A549 (cell line): Measurements from ENCODE around the gene HDGF. TPM values are rescaled to one million over a fixed set of nuclear protein-coding genes. Genes with fewer than 3 reads are reported as not detected.

ENCODE experiments used
- ATAC-seq, 2 experiments: fragments of 200-7000 bp in 1 of 2; fragments of >200 bp in 1 of 2; cut with Nextera tagmentation in 1 of 2; cut with Tn5 transposase in 1 of 2; 3 replicates each; pipeline versions ENCODE4 v1.8.0 to v1.9.1; 2018 to 2020; ENCODE audit warnings: mild to moderate bottlenecking in 1 of 2, moderate library complexity in 1 of 2
- CTCF ChIA-PET: fragments of 300-600 bp; sonication (Branson Sonifier 250); formaldehyde crosslinking; extraction: SDS; loops from one replicate; lab custom pipeline; 2021; ENCODE audit warnings: antibody characterized with exemption, inconsistent platforms; lab: Yijun Ruan, JAX
- POLR2A ChIA-PET: fragments of 350-600 bp; formaldehyde crosslinking; extraction: SDS; loops from one replicate; lab custom pipeline; 2021; ENCODE audit warnings: antibody characterized with exemption, inconsistent platforms; lab: Yijun Ruan, JAX
- DNase-seq, 2 experiments: peaks; one replicate each; pipeline versions ENCODE4 v3.0.0 to v3.0.0-alpha.2; 2011 to 2016; ENCODE audit warnings: low read depth in 1 of 2, low spot score in 1 of 2
- FAIRE-seq: peaks from 2 replicates; lab custom pipeline; 2011; peaks lifted over from hg19 to GRCh38; lab: Jason Lieb, UNC
- H3K27ac ChIP-seq, 2 experiments: fragments of >200 bp; sonication (Bioruptor Twin); formaldehyde crosslinking; 3 replicates each; pipeline ENCODE4 v1.5.1; 2016 to 2017
- H3K4me1 ChIP-seq: fragments of >200 bp; sonication (Bioruptor Twin); formaldehyde crosslinking; 3 replicates; pipeline ENCODE4 v1.6.1; 2016
- H3K4me2 ChIP-seq: fragments of >200 bp; sonication (Bioruptor Twin); formaldehyde crosslinking; 3 replicates; pipeline ENCODE4 v1.6.1; 2016
- H3K4me3 ChIP-seq: fragments of >200 bp; sonication (Bioruptor Twin); formaldehyde crosslinking; 3 replicates; pipeline ENCODE4 v1.5.1; 2016
- H3K9me3 ChIP-seq: fragments of >200 bp; sonication (Bioruptor Twin); formaldehyde crosslinking; 3 replicates; pipeline ENCODE4 v1.6.1; 2016
- CHD2 ChIP-seq: fragments of 150-350 bp; IDR thresholded peaks from 2 replicates; pipeline ENCODE4 v1.6.1; 2014; ENCODE audit warnings: low read length; ENCODE audit not compliant: partially characterized antibody
- CHD4 ChIP-seq: fragments of 200-600 bp; sonication (generic); IDR thresholded peaks from 2 replicates; pipeline ENCODE4 v1.6.1; 2016; ENCODE audit warnings: antibody characterized with exemption, mild to moderate bottlenecking, borderline replicate concordance
- EHF ChIP-seq: fragments of 250-450 bp; sonication (Bioruptor Pico); IDR thresholded peaks from 2 replicates; pipeline ENCODE4 v1.5.0; 2020; ENCODE audit warnings: mild to moderate bottlenecking
- FOSB ChIP-seq: fragments of 250-450 bp; sonication (Bioruptor Pico); IDR thresholded peaks from 2 replicates; pipeline ENCODE4 v1.5.0; 2020; ENCODE audit warnings: mild to moderate bottlenecking, moderate library complexity
- HOXB13 ChIP-seq: fragments of 250-450 bp; sonication (Bioruptor Pico); IDR thresholded peaks from 2 replicates; pipeline ENCODE4 v1.5.0; 2020; ENCODE audit warnings: low read depth, mild to moderate bottlenecking, moderate library complexity
- HOXB5 ChIP-seq: fragments of 250-450 bp; sonication (Bioruptor Pico); IDR thresholded peaks from 2 replicates; pipeline ENCODE4 v1.5.0; 2020; ENCODE audit warnings: mild to moderate bottlenecking, moderate library complexity
- JUN ChIP-seq, 2 experiments: fragments of >200 bp; sonication (Bioruptor Twin); formaldehyde crosslinking; IDR thresholded peaks; 2 replicates in 1 of 2; 3 replicates in 1 of 2; pipeline ENCODE4 v1.6.1; 2016 to 2017
- JUNB ChIP-seq: fragments of >200 bp; sonication (Bioruptor Twin); formaldehyde crosslinking; IDR thresholded peaks from 2 replicates; pipeline ENCODE4 v1.6.1; 2016
- KDM1A ChIP-seq: fragments of 200-600 bp; sonication (generic); IDR thresholded peaks from 2 replicates; pipeline ENCODE4 v1.6.1; 2016; ENCODE audit warnings: low read depth, mild to moderate bottlenecking
- KDM5A ChIP-seq: fragments of 200-600 bp; sonication (generic); IDR thresholded peaks from 2 replicates; pipeline ENCODE4 v1.6.1; 2016; ENCODE audit warnings: antibody characterized with exemption, mild to moderate bottlenecking
- MAFK ChIP-seq: fragments of 450-650 bp; IDR thresholded peaks from 2 replicates; pipeline ENCODE4 v1.6.1; 2014; ENCODE audit not compliant: partially characterized antibody
- POLR2A ChIP-seq: IDR thresholded peaks from 2 replicates; pipeline ENCODE4 v1.6.1; 2012; ENCODE audit warnings: mild to moderate bottlenecking, low read length
- POLR2AphosphoS2 ChIP-seq: conservative IDR thresholded peaks from 2 replicates; pipeline ENCODE4 v1.6.1; 2012; ENCODE audit warnings: low read length, improper control_type of control experiment, inconsistent platforms
- RAD21 ChIP-seq, 2 experiments: fragments of >200 bp in 1 of 2; sonication (Bioruptor Twin) in 1 of 2; formaldehyde crosslinking in 1 of 2; IDR thresholded peaks in 1 of 2; conservative IDR thresholded peaks in 1 of 2; 2 replicates in 1 of 2; 3 replicates in 1 of 2; pipeline ENCODE4 v1.6.1; 2012 to 2018; ENCODE audit warnings: inconsistent platforms in 1 of 2
- RFX5 ChIP-seq: fragments of 450-650 bp; IDR thresholded peaks from 2 replicates; pipeline ENCODE4 v1.7.1; 2014; ENCODE audit warnings: antibody characterized with exemption, mild to moderate bottlenecking, moderate library complexity
- TP53 ChIP-seq: fragments of 250-450 bp; sonication (Bioruptor Pico); IDR thresholded peaks from 2 replicates; pipeline ENCODE4 v1.5.0; 2021; ENCODE audit warnings: mild to moderate bottlenecking, moderate library complexity
- ZC3H11A ChIP-seq: fragments of 450-650 bp; IDR thresholded peaks from 2 replicates; pipeline ENCODE4 v1.6.1; 2014; ENCODE audit warnings: antibody characterized with exemption, mild to moderate bottlenecking
- ZSCAN20 ChIP-seq: fragments of 250-450 bp; sonication (Bioruptor Pico); IDR thresholded peaks from 2 replicates; pipeline ENCODE4 v1.8.0; 2022; ENCODE audit warnings: mild to moderate bottlenecking, moderate library complexity
- WGBS: methylation state at CpG from one replicate; pipeline ENCODE4 v1.1.6; 2017; ENCODE audit errors: missing lambda C conversion rate; 5-methylcytosine and 5-hydroxymethylcytosine counted together
- polyA plus RNA-seq, 4 experiments: library from polyadenylated mRNA; depleted of rRNA in 3 of 4; stranded (reverse); fragments of >200 nt; fragmentation: RNase III in 1 of 4; extraction: RNeasy Plus Mini Kit Qiagen cat#74134 plus additional on column Dnase treatment in 1 of 4; gene quantifications; 2 replicates in 3 of 4; 3 replicates in 1 of 4; pipeline ENCODE4 v1.2.3, GENCODE V29; 2011 to 2017
- TF ChIP-seq, protein P1 (sequence below): fragments of 250-450 bp; sonication (Bioruptor Pico); IDR thresholded peaks from 2 replicates; pipeline ENCODE4 v1.5.0; 2021; ENCODE audit warnings: mild to moderate bottlenecking, moderate library complexity, borderline replicate concordance
- TF ChIP-seq, protein P2 (sequence below): IDR thresholded peaks from 2 replicates; pipeline ENCODE4 v1.6.1; 2012

The HDGF gene
- polyA plus RNA-seq, 2 of the 4 experiments (the other 2 are of a cell fraction), result 299 to 428 TPM

DNA sequence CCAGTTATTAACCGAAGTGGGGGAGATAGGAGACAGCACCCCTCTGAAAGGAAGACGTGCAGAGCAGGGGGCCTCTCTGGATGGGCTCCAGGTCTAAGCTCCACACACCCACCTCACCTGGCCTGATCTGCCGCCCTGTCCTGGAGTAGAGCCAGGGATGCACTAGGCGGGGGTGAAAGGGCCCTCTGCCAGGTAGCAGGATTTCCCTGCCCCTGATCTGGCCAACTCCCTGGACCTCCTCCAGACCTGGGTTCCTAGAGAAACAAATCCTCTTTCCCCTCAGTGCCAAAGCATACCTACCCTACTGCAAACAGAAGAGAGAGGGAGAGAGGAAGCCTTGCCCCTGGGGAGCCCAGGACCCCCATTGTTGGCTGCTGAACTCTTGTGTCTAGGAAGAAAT is 48.1 kb downstream of the HDGF start (continued):
- TF ChIP-seq, protein P1, sequence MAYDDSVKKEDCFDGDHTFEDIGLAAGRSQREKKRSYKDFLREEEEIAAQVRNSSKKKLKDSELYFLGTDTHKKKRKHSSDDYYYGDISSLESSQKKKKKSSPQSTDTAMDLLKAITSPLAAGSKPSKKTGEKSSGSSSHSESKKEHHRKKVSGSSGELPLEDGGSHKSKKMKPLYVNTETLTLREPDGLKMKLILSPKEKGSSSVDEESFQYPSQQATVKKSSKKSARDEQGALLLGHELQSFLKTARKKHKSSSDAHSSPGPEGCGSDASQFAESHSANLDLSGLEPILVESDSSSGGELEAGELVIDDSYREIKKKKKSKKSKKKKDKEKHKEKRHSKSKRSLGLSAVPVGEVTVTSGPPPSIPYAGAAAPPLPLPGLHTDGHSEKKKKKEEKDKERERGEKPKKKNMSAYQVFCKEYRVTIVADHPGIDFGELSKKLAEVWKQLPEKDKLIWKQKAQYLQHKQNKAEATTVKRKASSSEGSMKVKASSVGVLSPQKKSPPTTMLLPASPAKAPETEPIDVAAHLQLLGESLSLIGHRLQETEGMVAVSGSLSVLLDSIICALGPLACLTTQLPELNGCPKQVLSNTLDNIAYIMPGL (CRISPR knock-in tag), result no peak
- TF ChIP-seq HOXB5 (CRISPR knock-in tag), result no peak
- TF ChIP-seq, all 56 proteins: peak for 0

DNA sequence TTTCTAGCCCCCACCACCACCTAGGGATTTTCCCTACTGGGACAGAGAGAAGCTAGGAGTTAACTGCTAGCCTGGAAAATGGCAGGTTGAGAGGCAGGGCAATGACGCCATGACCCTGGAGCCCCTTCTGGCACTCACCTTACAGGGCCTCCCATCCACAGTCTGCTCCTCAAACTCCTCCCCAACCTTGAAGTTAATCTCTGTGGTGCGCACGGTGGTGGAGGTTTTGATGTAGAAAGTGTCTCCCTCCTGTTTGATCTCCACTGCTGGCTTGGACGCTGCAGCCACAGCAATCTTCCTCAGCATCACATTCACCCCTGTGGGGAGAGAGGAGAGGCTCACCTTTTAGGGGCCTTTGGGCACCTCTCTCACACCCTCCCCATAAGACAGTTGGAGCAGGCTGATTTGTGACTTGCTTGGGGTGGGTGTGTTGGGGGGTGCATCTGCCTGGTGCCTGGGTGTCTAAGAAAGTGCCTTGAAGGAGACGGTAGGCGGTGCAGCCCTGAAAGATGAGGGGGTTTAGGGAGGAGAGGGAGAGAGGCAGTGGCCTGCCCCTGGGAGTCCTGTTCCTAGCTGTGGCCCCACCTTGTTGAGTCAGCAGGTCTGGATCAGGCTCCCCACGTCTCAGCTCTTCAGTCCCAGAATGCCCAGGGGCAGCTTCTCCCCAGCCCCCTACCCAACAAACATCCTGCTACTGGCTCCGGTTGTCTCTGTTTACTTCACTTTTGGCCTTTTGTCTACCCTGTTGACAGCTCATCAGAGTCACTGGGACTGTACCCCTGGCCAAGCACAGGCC is 50.5 kb downstream of the HDGF start:
- CTCF ChIA-PET, result interaction anchor here (0.8 to 52.1 kb wide), 5 partner anchors 7 to 189 kb away, joined by 3 to 2258 read pairs (median 5); partner anchors contain the start of genes CRABP2, ISG20L2, METTL25B and NES
- no peak for TF ChIP-seq KDM1A
- peak; percentile 24 for TF ChIP-seq MAFK
- Histone ChIP-seq H3K27ac (no peak overlapping the region), H3K9me3 (no peaks in the 10 kb centered on the region), H3K4me3 (no peak overlapping the region), H3K4me2 (no peak overlapping the region), H3K4me1 (peaks cover 24% of the 10 kb centered on the region)
- DNase-seq (no peak), ATAC-seq (no peak), FAIRE-seq (no peak)
- POLR2A ChIA-PET, result interaction anchor here (0.6 kb wide), 1 partner anchor 35 kb away, joined by 5 read pairs; no protein-coding TSS in a partner anchor
- 81% methylated on average over 8 of the region's 8 CpGs for WGBS

DNA sequence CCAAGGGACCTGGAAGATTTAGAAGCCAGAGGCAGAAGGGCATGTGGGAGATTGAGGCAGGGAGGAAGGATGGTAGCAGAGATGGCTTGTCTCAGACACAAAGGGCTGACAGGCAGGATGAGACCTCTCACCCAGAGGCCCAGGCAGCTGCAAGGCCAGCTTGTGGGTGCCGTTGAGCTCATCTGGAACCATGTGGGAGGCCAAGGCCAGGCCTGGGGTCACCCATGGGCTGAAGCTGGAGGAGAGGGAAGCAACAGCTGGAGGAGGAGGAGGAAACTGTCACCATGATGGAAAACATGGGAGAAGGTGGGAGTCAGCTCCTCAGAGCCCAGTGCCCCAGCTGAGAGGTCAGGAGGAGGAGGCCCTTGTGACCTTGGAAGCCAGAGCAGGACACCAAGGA is 52.5 kb downstream of the HDGF start:
- FAIRE-seq (no peak), DNase-seq (no peak), ATAC-seq (no peak)
- 75% methylated on average over 1 of the region's 1 CpG for WGBS
- ChIA-PET CTCF (interaction anchor here (1.2 to 52.1 kb wide), 3 partner anchors 5 to 39 kb away, joined by 4 to 2258 read pairs (median 2258); partner anchors contain the start of genes CRABP2, ISG20L2, METTL25B and NES), POLR2A (no interaction called here)
- Histone ChIP-seq H3K9me3 (no peaks in the 10 kb centered on the region), H3K4me1 (peaks cover 13% of the 10 kb centered on the region; the same call in 2 of the 3 replicates), H3K27ac (no peak overlapping the region), H3K4me3 (no peak overlapping the region), H3K4me2 (no peak overlapping the region)
- no peak for TF ChIP-seq EHF

DNA sequence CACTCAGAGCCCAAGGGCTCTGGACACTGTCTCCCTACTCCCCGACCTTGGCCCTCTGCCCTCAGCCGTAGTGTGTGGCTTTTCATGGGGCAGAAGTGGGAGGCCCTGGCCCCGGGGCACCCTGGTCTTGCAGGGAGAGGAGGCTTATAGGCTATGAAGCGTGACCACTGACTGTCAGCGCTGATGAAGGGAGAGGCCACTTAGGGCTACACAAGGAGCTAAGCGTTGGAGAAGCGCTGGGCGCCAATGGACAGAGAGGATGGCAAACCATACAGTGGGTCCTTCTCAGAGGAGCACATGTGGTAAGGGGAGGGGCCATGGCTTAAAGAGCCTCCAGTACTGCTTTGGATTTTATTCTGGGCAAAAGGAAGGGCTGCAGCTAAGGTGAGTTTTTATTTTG is 54.0 kb downstream of the HDGF start:
- Histone ChIP-seq H3K4me3 (no peak overlapping the region), H3K4me1 (peaks cover 21% of the 10 kb centered on the region), H3K9me3 (no peaks in the 10 kb centered on the region), H3K4me2 (no peak overlapping the region), H3K27ac (no peak overlapping the region)
- ChIA-PET CTCF (interaction anchor here (0.6 to 52.1 kb wide), 5 partner anchors 4 to 149 kb away, joined by 3 to 2258 read pairs (median 4); partner anchors contain the start of genes CRABP2, ISG20L2, METTL25B and NES), POLR2A (interaction anchor here (0.6 kb wide), 1 partner anchor 36 kb away, joined by 3 read pairs; no protein-coding TSS in a partner anchor)
- no peak for FAIRE-seq
- DNase-seq, result no peak
- TF ChIP-seq FOSB (CRISPR knock-in tag) (no peak), POLR2AphosphoS2 (no peak), CHD4 (no peak), RAD21 (conservative IDR thresholded peaks at IDR 0.05 in 1 of 2, IDR thresholded peaks at IDR 0.05 in 1 of 2) (no peak), RFX5 (no peak), HOXB13 (CRISPR knock-in tag) (no peak), ZC3H11A (no peak), POLR2A (no peak), KDM5A (no peak), TP53 (no peak), JUNB (no peak), JUN (IDR thresholded peaks at IDR 0.05) (no peak), ZSCAN20 (CRISPR knock-in tag) (no peak), CHD2 (no peak), MAFK (no peak)
- TF ChIP-seq, protein P2, sequence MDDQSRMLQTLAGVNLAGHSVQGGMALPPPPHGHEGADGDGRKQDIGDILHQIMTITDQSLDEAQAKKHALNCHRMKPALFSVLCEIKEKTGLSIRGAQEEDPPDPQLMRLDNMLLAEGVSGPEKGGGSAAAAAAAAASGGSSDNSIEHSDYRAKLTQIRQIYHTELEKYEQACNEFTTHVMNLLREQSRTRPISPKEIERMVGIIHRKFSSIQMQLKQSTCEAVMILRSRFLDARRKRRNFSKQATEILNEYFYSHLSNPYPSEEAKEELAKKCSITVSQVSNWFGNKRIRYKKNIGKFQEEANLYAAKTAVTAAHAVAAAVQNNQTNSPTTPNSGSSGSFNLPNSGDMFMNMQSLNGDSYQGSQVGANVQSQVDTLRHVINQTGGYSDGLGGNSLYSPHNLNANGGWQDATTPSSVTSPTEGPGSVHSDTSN, result no peak
- WGBS, result 73% methylated on average over 8 of the region's 8 CpGs
- no peak for ATAC-seq
